ENCODE data around the gene ATP6V1F. TPM values are rescaled to one million over a fixed set of nuclear protein-coding genes. Genes with fewer than 3 reads are reported as not detected.

The ATP6V1F gene
- total RNA-seq, 4 donors from 2014 or later, result 67.7 to 101 (median 84.5) TPM

GRCh38 chr7:128874140-128875031 lies 11.7 kb downstream of the ATP6V1F start:
- no peak overlapping the region for H3K27ac ChIP-seq
- no peak for ATAC-seq
- no peak for TF ChIP-seq POLR2AphosphoS5 (IDR thresholded peaks at IDR 0.05)
- TF ChIP-seq CTCF (IDR thresholded peaks at IDR 0.05), result no peak
- no peak for TF ChIP-seq EP300 (IDR thresholded peaks at IDR 0.05)
- no peak for TF ChIP-seq POLR2A (IDR thresholded peaks at IDR 0.05)
- H3K4me1 ChIP-seq, result peaks cover 0 to 10% (median 7%) of the 10 kb centered on the region in 3 donors
- no peak overlapping the region for H3K4me3 ChIP-seq
- no peaks in the 10 kb centered on the region for H3K27me3 ChIP-seq
- no peaks in the 10 kb centered on the region for H3K9me3 ChIP-seq
- H3K36me3 ChIP-seq, result no peaks in the 10 kb centered on the region
- WGBS, 2 donors (ENCODE audit: low coverage in 1 of 2), result 53 to 67% methylated on average over 3 to 4 of the region's 22 CpGs

GRCh38 chr7:128875523-128875948 lies 12.9 kb downstream of the ATP6V1F start:
- no peak overlapping the region for H3K27ac ChIP-seq
- 53 to 65% methylated on average over 3 to 5 of the region's 8 CpGs for WGBS, 2 donors (ENCODE audit: low coverage in 1 of 2)
- H3K4me3 ChIP-seq, result no peak overlapping the region
- no peak for ATAC-seq
- no peaks in the 10 kb centered on the region for H3K9me3 ChIP-seq
- no peaks in the 10 kb centered on the region for H3K27me3 ChIP-seq
- no peak for TF ChIP-seq CTCF (IDR thresholded peaks at IDR 0.05)
- TF ChIP-seq POLR2A (IDR thresholded peaks at IDR 0.05), result no peak
- TF ChIP-seq POLR2AphosphoS5 (IDR thresholded peaks at IDR 0.05), result no peak
- TF ChIP-seq EP300 (IDR thresholded peaks at IDR 0.05), result no peak
- no peaks in the 10 kb centered on the region for H3K36me3 ChIP-seq
- peaks cover 0 to 7% (median 0%) of the 10 kb centered on the region in 3 donors for H3K4me1 ChIP-seq

- no peak overlapping the region for H3K27ac ChIP-seq
- H3K36me3 ChIP-seq, result no peaks in the 10 kb centered on the region
- no peak for TF ChIP-seq CTCF (IDR thresholded peaks at IDR 0.05)
- TF ChIP-seq EP300 (IDR thresholded peaks at IDR 0.05), result no peak
- no peak for TF ChIP-seq POLR2AphosphoS5 (IDR thresholded peaks at IDR 0.05)
- TF ChIP-seq POLR2A (IDR thresholded peaks at IDR 0.05), result no peak
- 56 to 80% methylated on average over 2 to 3 of the region's 3 CpGs for WGBS, 2 donors (ENCODE audit: low coverage in 1 of 2)
- H3K9me3 ChIP-seq, result no peaks in the 10 kb centered on the region
- no peaks in the 10 kb centered on the region for H3K27me3 ChIP-seq
- H3K4me3 ChIP-seq, result no peak overlapping the region
- no peak for ATAC-seq
- peaks cover 0 to 7% (median 0%) of the 10 kb centered on the region in 3 donors for H3K4me1 ChIP-seq
These were observed 13.5 kb downstream of the ATP6V1F start for GRCh38 chr7:128876127-128876526.

- ATAC-seq, result no peak
- WGBS, 2 donors (ENCODE audit: low coverage in 1 of 2), result no CpG with 5 or more reads among the region's 5 CpGs
- H3K36me3 ChIP-seq, result no peaks in the 10 kb centered on the region
- H3K4me3 ChIP-seq, result no peak overlapping the region
- H3K9me3 ChIP-seq, result no peaks in the 10 kb centered on the region
- H3K27me3 ChIP-seq, result no peaks in the 10 kb centered on the region
- peaks cover 0 to 7% (median 0%) of the 10 kb centered on the region in 3 donors for H3K4me1 ChIP-seq
- no peak overlapping the region for H3K27ac ChIP-seq
- no peak for TF ChIP-seq CTCF (IDR thresholded peaks at IDR 0.05)
- no peak for TF ChIP-seq EP300 (IDR thresholded peaks at IDR 0.05)
- TF ChIP-seq POLR2AphosphoS5 (IDR thresholded peaks at IDR 0.05), result no peak
- no peak for TF ChIP-seq POLR2A (IDR thresholded peaks at IDR 0.05)
These were observed 13.9 kb downstream of the ATP6V1F start for GRCh38 chr7:128876586-128876977.

Data from gastroesophageal sphincter (tissue), 4 donors.